HG02943 (cell line): Measurements from ENCODE around the gene ZNF593OS.

Experiments used
- ATAC-seq: cut with Tn5 transposase; IDR thresholded peaks from one replicate; pipeline ENCODE4 v1.9.1; 2021; ENCODE audit warnings: mild to moderate bottlenecking, low read depth, moderate library complexity; ENCODE audit not compliant: unreplicated experiment

Gene ZNF593OS

GRCh38 chr1:26171084-26172072 lies at the start of gene ZNF593OS:
Gene ZNF593OS, minus strand, starts transcription at chr1:26171832. Its CDS starts 171 bp downstream, at chr1:26171661.
- no peak for ATAC-seq

DNA sequence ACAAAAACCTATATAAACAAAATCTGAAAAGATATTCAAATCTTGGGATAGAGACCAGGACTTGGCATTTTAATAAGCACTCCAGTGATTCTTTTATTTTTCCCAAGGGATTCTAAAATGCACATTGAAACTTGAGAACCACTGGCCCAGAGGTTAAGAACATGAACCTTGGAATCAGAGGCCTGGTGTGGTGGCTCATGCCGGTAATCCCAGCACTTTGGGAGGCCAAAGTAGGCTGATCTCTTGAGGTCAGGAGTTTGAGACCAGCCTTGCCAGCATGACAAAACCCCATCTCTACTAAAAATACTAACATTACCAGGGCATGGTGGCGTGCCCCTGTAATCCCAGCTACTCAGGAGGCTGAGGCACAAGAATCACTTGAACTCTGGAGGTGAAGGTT lies 49.5 kb upstream of the ZNF593OS start:
- ATAC-seq, result no peak

DNA sequence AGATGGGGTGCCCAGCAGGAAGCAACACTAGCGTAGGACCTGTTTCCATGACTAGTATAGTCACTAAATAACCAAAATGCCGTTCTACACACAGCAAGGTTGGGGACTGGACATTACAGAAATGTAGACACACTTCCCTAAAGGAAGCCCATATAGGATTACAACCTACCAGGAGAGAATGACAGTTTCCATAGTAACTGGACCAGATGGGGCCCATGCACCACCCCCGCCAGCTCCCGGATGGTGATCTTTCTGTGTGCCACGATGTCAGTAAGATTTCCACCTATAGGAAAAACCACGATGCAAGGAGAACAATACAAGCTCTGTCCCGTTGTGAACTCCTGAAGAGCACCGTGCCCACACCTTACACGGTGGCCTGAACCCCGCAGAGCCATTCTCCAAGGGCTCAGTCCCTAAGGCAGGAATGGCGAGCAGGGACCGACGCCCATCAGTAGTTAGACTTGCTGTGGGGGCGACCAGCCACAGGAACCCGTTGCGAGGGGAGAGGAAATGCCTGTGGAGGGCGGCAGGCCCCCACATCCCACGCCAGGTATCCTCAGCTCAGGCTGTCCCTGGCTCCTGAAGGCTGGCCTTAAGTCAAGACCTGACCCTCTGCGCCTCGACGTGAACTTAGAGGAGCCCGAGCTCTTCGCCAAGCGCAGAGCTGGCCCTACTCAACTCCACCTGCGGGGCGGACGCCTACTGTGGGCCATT lies 48.7 kb upstream of the ZNF593OS start:
- no peak for ATAC-seq

GRCh38 chr1:26218906-26219494 lies 47.4 kb upstream of the ZNF593OS start:
- no peak for ATAC-seq

- ATAC-seq, result no peak
Observed at GRCh38 chr1:26215246-26215645, 43.6 kb upstream of the ZNF593OS start.

GRCh38 chr1:26213335-26213905 lies 41.8 kb upstream of the ZNF593OS start:
- ATAC-seq, result no peak

- ATAC-seq, result no peak
Observed at GRCh38 chr1:26212726-26213125, 41.1 kb upstream of the ZNF593OS start.

DNA sequence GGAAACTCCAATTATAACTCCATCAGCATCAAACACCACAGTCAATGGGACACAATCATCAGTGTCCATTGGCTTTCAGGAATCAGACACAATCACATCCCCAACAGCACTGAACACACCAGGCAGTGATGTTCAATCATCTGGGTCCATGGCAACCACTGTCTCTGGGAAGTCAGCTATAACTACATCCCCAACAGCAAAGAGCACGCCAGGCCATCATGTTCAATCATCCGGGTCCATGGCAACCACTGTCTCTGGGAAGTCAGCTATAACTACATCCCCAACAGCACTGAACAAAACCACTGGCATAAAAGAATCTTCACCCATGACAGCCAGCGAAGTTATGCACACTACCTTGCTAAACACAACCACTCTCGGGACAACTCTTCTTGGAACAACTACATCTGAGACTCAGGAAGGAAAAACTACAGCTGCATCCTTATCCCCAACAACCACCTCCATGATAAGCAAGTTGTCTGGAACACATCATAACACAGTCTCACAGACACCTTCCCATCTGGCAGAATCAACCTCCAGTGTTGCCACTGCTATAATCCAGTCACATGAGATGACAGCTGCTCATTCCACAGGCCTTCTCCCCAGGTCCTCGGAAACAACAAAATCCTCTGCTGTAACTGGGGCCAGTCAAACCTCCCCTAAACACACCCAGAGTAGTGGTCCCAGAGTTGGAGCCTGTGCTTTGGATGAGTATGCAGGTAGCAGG lies 38.7 kb upstream of the ZNF593OS start:
- no peak for ATAC-seq

- ATAC-seq, result no peak
Observed at GRCh38 chr1:26203642-26204318, 32.1 kb upstream of the ZNF593OS start.

DNA sequence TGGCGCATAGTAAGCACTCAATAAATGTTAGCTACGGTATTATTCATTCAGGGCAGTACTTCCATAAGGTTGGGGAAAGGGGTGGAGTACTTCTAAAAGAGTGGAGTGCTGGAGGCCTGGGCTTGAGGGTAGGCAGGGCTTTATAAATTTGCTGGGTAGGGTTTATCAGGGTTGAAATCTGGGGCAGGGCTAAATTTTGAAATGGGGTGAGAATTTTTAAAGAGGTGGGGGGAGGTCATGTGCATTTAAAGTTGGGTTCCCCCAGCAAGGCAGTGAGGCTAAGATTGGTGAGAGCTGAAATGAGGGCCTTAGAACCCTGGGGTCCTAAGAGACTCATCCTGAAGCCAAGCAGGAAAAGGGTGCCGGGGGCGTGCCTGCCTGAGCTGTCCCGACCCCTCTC lies 28.8 kb upstream of the ZNF593OS start:
- ATAC-seq, result no peak

DNA sequence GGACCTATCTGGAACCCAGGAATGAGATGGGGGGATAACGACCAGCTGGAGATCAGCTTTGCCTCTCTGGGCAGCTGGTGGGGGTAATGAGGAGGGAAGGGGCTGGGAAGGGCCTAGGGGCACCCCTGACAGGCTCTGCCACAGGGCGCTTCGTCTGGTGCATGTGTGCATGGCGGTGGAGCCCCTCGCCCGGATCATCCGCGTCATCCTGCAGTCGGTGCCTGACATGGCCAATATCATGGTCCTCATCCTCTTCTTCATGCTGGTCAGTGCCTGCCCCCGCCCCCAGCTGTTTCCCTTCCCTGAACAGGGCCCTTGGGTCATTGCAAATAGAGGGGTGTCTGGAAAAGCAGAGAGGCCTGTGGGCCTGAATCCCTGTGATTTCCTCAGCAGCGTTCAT lies 26.2 kb upstream of the ZNF593OS start:
- no peak for ATAC-seq

- no peak for ATAC-seq
Observed at GRCh38 chr1:26197301-26197700, 25.7 kb upstream of the ZNF593OS start.

- no peak for ATAC-seq
Observed at GRCh38 chr1:26195805-26196204, 24.2 kb upstream of the ZNF593OS start.

DNA sequence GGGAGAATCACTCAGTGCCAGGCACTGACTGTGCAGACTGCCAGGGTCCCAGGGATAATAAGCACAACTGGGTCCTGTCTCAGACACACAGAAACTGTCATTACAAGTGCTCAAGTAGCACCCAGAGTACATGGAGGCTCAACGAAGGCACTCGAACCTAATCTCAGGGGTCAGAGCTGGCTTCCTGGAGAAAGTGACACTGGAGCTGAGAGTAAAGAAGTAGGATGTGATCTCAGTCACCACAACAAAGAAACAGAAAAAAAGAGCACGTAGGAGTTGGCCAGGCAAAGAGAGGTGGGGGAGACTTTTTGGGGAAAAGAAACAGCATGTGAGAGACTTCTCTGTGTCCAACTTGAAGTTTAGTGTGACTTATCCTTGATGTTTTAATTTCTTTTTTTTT lies 20.1 kb upstream of the ZNF593OS start:
- ATAC-seq, result no peak

DNA sequence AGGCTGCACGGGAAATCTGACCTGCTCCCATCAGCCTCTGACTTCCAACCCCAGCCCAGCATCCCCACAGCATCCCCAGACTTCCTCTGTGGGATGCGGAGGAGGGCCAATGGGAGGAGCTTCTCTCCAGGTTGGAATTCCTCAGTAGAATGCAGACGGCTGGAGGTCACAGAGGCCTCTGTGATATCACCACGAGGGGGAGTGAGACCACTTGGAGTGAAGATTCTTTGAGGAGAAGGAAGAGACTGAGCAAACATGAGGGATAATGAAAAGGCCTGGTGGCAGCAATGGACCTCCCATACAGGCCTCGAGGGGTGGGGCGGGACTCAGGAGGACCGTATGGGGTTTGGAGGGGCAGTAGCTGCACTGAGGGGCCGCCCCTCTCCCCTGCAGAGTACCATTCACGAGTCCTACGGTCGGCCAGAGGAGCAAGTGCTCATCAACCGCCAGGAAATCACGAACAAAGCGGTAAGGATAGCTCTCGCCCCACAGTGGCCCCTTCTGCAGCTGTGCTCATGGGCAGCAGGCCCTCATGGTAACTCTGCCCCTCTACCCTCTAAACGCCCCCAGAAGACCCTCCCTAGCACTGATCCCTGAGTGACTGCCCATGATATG lies 18.8 kb upstream of the ZNF593OS start, which contains the start of gene CATSPER4:
TSS of gene CATSPER4 (plus strand) at position 230 of the 615 bp plus-strand sequence. CDS start at position 256, 26 bp downstream.
- no peak for ATAC-seq

DNA sequence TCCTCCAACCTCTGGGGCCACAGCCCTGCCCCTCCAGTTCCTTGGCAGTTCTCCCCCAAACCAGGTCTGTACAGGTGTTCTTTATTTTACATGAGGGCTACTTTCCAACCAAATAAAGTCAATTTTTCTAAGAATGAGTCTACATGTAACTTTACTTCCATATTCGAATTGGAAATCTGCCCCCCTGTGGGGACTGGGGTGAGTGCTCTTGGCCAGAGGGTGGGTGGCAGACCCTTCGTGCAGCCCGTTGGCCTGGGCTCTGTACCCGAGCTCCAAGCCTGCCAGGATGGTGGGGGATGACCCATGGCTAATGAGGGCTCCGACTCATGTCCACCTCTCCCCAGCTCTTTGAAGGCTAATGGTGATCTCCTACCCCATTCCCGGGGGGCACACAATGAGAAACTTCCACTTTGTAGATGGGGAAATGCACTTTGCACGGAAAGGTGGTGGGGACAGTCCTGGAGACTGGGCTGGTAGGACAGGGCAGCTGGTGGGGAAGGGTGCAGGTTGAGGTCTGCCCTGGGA lies 18.2 kb upstream of the ZNF593OS start:
- no peak for ATAC-seq

DNA sequence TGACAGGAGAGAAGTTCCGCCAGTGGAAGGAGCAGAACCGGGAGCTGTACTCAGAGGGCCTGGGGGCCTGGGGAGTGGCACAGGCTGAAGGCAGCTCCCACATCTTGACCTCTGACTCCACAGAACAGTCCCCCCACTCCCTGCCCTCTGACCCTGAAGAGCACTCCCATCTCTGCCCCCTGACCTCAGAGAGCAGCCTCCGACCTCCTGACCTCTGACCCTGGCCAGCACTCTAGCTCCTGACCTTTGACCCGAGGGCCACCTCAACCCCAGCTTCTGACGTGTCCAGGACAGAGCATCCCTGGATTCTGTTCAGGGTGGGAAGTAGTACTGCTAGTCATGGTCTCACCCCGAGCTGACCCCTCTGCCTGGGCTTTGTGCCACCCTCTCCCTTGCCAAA lies 17.7 kb upstream of the ZNF593OS start:
- ATAC-seq, result no peak

DNA sequence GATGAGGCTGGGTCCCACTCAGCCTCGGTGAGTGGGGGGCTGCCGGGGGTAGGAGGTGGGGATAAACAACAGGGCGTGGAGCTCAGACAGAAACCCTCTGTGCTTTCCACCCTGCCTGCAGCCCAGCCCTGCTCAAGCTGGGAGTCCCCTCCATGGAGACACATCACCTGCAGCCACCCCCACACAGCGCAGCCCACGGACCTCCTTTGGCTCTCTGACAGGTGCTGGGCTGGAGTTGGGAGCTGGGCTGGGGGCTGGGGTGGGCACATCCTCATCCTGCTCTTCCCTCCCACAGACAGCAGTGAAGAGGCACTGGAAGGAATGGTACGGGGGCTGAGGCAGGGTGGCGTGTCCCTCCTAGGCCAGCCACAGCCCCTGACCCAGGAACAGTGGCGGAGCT lies 16.8 kb upstream of the ZNF593OS start:
- ATAC-seq, result no peak

GRCh38 chr1:26187882-26188281 lies 16.2 kb upstream of the ZNF593OS start:
- ATAC-seq, result no peak
